Stimulated activated naive CD8-positive, alpha-beta T cell treated with anti-CD3 and anti-CD28 coated beads, Interleukin-15, Interleukin-2, amounts not matched to agents 100 ng/mL and 50 ng/mL, for 24 hours (primary cell): ENCODE results near the gene TTLL6.

Experiments
- H3K27ac Mint-ChIP-seq: one replicate; pipeline ENCODE4 v1.8.0; 2021; ENCODE audit warnings: mild to moderate bottlenecking, mixed read lengths
- H3K27me3 Mint-ChIP-seq: one replicate; pipeline ENCODE4 v1.8.0; 2021; ENCODE audit warnings: mixed read lengths
- H3K36me3 Mint-ChIP-seq: one replicate; pipeline ENCODE4 v1.8.0; 2021; ENCODE audit warnings: low read depth, mixed read lengths
- H3K4me1 Mint-ChIP-seq: one replicate; pipeline ENCODE4 v1.8.0; 2021; ENCODE audit warnings: low read depth, mixed read lengths
- H3K4me3 Mint-ChIP-seq: one replicate; pipeline ENCODE4 v1.8.0; 2021; ENCODE audit warnings: mild to moderate bottlenecking, mixed read lengths
- H3K9me3 Mint-ChIP-seq: one replicate; pipeline ENCODE4 v1.8.0; 2021; ENCODE audit warnings: mixed read lengths

TTLL6 gene

GRCh38 chr17:48757524-48757961 is 59.5 kb downstream of the TTLL6 start:
- H3K9me3 Mint-ChIP-seq: no peaks in the 10 kb centered on the region
- H3K27ac Mint-ChIP-seq: no peak overlapping the region
- H3K4me1 Mint-ChIP-seq: peaks cover 3% of the 10 kb centered on the region
- H3K27me3 Mint-ChIP-seq: peaks cover 81% of the 10 kb centered on the region
- no peaks in the 10 kb centered on the region for H3K36me3 Mint-ChIP-seq
- H3K4me3 Mint-ChIP-seq: no peak overlapping the region

- Mint-ChIP-seq H3K27me3 (peaks cover 81% of the 10 kb centered on the region), H3K4me1 (peaks cover 3% of the 10 kb centered on the region), H3K36me3 (no peaks in the 10 kb centered on the region), H3K9me3 (no peaks in the 10 kb centered on the region), H3K27ac (peak overlapping the region; percentile 2), H3K4me3 (no peak overlapping the region)
Observed at GRCh38 chr17:48756830-48757251, 60.2 kb downstream of the TTLL6 start.

DNA sequence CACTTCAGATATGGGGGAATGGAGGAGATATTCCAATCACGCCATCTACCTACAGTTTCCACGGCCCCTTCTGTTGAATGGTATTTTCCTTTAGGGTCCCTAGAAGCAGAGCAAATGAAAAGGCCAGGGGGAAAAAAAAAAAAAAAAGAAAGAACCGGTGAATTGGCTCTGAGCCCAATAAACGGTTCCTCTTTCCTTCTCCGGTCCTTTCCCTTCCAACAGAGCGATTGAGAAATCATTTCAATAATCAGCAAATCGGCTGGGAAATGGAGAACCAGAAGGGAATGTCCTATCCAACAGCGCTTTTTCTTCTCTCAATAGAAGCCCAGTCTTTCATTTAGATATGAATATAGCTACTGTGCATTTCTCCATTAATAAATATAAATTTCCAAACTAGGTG is 61.7 kb downstream of the TTLL6 start:
- Mint-ChIP-seq H3K4me3 (no peak overlapping the region), H3K4me1 (peaks cover 3% of the 10 kb centered on the region), H3K9me3 (no peaks in the 10 kb centered on the region), H3K27ac (no peak overlapping the region), H3K27me3 (peaks cover 83% of the 10 kb centered on the region), H3K36me3 (no peaks in the 10 kb centered on the region)

DNA sequence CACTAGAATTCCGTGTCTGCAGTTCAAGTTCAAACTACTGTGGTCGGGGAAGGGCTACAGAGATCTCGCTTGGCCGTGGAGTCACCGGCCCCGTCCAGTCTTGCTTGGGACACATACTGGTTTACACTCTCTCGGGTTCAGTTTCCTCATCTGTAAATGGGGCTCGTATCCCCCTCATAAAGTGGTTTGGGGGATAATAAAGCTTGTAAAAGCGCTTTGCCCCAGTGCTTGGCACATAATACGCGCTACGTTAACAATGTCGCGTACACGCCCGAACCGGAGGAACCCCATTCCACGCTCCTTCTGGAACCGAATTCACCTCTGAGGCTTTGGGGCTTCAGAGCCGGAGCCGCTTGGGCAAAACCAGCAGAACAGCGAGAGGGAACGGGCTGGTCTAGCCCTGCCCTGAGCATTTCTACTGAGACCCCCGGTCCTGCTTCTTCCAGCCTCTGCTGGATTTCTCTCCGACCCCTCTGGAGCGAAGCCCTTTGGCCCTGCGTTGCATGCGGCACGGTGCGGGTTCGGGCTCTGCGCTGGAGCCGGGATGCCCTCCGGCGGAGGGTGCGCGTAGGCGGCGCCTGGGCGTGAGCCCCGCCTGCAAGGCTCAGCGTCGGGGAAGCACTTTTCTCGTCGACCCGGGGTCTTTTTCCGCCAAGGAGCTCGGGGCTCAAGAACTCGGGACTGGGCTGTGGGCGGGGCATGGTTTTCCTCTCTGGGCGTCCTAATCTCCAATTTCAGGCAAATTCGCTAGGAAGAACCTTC is 62.3 kb downstream of the TTLL6 start:
- Mint-ChIP-seq H3K4me1 (peaks cover 3% of the 10 kb centered on the region), H3K27ac (no peak overlapping the region), H3K9me3 (no peaks in the 10 kb centered on the region), H3K36me3 (no peaks in the 10 kb centered on the region), H3K4me3 (no peak overlapping the region), H3K27me3 (peaks cover 84% of the 10 kb centered on the region)

DNA sequence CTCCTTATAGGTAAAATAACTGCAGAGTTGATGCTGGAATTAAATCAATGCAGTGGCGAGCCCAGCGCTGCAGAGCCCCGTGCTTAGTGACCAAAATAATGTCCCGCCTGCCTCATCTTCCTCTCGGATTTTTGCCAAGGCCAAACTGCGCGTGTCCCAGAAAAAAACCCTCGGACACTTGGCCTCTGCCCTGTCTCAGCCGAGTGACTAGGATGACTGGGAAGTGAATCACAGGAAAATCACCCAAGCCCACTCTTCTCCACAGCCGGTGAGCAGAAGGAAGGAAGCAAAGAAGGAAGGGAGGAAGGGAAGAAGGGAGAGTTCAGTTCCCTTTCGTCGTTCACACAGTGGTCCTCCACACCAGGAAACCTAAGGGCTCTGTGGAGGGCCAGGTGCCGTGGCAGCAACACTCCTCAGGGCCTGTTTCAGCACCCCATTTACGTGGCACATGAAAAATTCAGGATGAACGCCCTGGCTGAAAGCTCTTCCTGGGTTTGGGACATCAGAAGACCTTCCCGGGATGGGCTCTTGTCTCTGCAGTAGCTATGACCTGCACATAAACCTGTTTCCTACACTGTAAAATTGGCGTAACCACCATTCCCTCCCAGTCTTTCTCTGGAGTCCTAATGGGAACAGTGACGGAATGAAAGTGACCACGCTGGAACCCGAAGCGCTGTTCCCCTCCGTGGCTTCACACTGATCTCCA is 63.1 kb downstream of the TTLL6 start:
- H3K27ac Mint-ChIP-seq: no peak overlapping the region
- H3K9me3 Mint-ChIP-seq: no peaks in the 10 kb centered on the region
- no peaks in the 10 kb centered on the region for H3K36me3 Mint-ChIP-seq
- H3K27me3 Mint-ChIP-seq: peaks cover 84% of the 10 kb centered on the region
- H3K4me3 Mint-ChIP-seq: no peak overlapping the region
- peaks cover 3% of the 10 kb centered on the region for H3K4me1 Mint-ChIP-seq

DNA sequence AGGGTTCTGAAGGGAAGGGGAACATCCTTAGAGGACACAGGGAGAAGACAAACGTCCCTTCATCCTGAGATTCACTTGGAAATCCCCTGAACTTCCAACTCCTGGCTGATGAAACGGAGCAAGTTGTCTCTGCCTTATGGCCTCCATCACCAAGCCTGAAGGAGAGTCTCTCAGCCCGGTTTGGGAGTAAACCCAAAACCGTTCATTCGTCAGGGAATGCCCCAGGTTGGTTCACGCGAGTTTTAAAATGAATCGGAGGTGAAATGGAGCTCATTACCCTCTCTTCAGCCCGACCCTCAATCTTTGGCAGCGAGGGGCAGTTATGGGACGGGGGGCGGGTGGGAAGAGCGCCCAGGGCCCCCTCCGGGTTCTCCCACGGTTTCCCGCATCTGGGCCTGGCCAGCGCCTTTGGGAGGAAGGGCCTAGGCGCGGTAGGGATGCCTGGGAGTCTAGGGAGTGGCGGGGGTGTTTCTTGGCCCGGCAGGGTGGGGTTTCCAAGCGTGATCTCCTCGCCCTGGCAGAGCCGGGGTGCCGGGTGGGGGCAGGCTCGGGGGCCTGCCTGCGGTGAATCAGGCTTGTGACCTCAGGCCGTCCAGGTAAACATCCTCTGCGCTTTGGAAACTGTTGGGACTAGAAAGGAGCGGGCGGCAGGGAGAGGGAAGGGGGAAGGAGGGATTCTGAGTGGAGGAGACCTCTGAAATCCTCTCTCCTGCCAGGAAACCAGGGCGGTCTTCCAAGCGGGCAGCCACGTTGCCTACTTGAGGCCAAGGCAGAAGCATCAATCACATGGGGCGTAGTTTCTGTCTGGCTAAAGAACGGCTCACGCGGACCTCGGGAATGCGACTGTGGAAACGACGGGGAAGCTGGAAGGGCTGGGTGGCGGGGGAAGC is 64.4 kb downstream of the TTLL6 start:
- H3K27me3 Mint-ChIP-seq: peaks cover 89% of the 10 kb centered on the region
- no peaks in the 10 kb centered on the region for H3K9me3 Mint-ChIP-seq
- no peak overlapping the region for H3K4me3 Mint-ChIP-seq
- no peaks in the 10 kb centered on the region for H3K36me3 Mint-ChIP-seq
- no peak overlapping the region for H3K27ac Mint-ChIP-seq
- peaks cover 3% of the 10 kb centered on the region for H3K4me1 Mint-ChIP-seq

DNA sequence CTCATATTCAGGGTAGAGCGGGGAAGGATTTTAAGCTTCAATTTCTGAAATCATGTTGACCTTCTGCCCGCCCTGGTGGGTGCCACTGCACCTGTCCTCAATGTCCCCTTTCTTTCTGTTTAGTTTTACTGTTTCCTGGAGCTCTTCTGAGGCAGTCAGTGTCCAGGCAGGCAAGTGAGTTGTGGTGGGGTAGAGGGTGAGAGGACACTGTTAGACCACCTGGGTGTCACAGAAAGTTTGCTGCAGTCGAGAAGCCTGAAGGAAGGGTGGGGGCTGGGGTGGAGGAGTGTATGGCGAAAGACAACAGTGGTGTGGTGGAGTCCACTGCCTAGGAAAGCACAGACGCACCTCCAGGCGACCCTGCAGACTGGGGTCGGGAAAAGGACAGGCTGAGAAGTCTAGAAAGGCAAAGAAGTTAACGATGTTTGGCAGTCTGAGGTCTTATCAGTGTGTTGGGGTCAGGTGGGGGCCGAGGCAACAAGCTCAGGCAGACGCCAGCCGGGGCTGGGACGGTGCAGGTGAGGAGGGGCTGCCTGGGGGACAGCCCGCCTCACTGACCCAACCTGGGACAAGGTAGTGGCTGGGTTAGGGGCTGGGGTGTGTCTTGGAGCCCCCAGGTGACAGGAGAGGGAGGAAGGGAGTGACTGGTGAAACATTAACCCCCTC is 65.2 kb downstream of the TTLL6 start:
- no peaks in the 10 kb centered on the region for H3K36me3 Mint-ChIP-seq
- no peaks in the 10 kb centered on the region for H3K9me3 Mint-ChIP-seq
- peaks cover 3% of the 10 kb centered on the region for H3K4me1 Mint-ChIP-seq
- no peak overlapping the region for H3K4me3 Mint-ChIP-seq
- peaks cover 91% of the 10 kb centered on the region for H3K27me3 Mint-ChIP-seq
- no peak overlapping the region for H3K27ac Mint-ChIP-seq

- H3K4me1 Mint-ChIP-seq: peaks cover 3% of the 10 kb centered on the region
- H3K36me3 Mint-ChIP-seq: no peaks in the 10 kb centered on the region
- H3K4me3 Mint-ChIP-seq: no peak overlapping the region
- H3K9me3 Mint-ChIP-seq: no peaks in the 10 kb centered on the region
- peaks cover 91% of the 10 kb centered on the region for H3K27me3 Mint-ChIP-seq
- H3K27ac Mint-ChIP-seq: no peak overlapping the region
Observed at GRCh38 chr17:48751172-48751571, 65.9 kb downstream of the TTLL6 start.

- no peaks in the 10 kb centered on the region for H3K36me3 Mint-ChIP-seq
- peaks cover 91% of the 10 kb centered on the region for H3K27me3 Mint-ChIP-seq
- peaks cover 3% of the 10 kb centered on the region for H3K4me1 Mint-ChIP-seq
- no peak overlapping the region for H3K4me3 Mint-ChIP-seq
- no peaks in the 10 kb centered on the region for H3K9me3 Mint-ChIP-seq
- no peak overlapping the region for H3K27ac Mint-ChIP-seq
Observed at GRCh38 chr17:48749621-48750553, 67.1 kb downstream of the TTLL6 start.

GRCh38 chr17:48748718-48749566 is 68.1 kb downstream of the TTLL6 start:
- Mint-ChIP-seq H3K4me1 (peaks cover 3% of the 10 kb centered on the region), H3K9me3 (no peaks in the 10 kb centered on the region), H3K27me3 (peaks cover 91% of the 10 kb centered on the region), H3K36me3 (no peaks in the 10 kb centered on the region), H3K4me3 (no peak overlapping the region), H3K27ac (no peak overlapping the region)

DNA sequence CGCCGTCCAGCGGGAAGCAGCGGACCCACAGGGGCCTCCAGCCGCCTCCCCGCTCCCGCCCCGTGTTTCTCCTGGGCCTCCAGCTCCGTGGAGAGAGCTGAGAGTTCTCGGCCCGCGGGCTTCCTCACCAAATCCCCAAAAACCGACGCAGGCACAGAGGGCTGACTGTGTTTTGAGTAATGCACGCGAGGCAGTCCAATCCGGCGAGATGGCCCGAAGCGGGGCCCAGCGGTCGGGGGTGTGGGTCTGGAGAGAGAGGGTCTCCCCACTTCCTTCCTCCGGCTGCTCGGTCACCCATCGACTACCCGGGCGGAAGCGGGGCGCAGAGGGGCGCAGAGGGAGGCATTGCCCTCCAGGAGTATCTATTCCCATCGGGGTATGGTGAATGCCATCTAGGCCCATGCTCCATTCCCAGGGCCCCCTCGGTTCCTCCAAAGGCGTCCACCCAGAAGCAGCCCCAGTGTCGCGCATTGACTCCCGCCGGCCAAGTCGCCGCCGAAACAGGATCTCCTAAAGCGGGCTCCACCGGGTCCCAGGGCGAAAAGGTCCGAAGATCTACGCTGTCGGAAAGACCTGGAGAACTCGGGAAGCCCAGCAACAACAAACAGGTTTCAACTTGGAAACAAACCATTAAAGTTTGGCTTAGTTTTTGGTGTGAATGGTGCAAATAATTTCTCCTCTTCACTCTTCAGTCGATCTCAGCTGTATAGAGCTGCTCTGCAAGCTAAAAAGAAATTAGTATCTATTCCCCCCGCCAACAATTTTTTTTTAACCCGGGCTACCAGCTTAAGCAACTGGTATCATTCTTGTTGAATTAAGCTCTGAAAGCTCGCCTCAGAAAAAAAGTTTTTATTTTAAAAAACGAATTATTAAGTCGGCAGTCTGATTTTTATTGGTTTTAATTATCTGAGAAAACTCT is 69.3 kb downstream of the TTLL6 start:
- Mint-ChIP-seq H3K27ac (no peak overlapping the region), H3K4me3 (no peak overlapping the region), H3K4me1 (no peaks in the 10 kb centered on the region), H3K36me3 (no peaks in the 10 kb centered on the region), H3K9me3 (no peaks in the 10 kb centered on the region), H3K27me3 (peaks cover 92% of the 10 kb centered on the region)

DNA sequence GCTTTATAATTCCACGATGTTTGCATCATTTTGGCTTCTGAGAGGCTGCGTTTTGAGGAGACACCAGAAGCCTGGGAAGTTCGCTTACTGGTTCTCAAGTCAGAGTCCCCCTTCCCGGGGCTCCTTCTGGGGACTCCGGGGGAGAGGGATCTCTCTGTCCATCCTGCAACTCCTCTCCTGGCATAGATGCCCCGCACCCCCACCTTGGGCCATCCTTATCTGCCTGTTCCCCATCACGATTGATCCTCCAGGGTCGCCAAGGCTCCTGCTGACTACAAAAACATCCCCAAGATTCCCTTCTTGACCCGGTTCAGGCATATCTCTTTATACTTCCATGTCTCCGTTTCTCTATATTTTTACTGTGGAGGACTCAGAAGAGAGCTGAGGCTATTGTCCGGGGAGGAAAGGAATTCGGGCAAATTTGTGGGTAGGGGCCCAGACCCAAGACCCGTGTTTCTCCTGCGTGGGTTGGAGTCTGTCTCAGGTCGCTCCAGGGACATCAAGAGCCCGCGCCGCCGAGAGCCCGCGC is 70.0 kb downstream of the TTLL6 start:
- H3K4me3 Mint-ChIP-seq: peak overlapping the region; percentile 23
- H3K9me3 Mint-ChIP-seq: no peaks in the 10 kb centered on the region
- peaks cover 93% of the 10 kb centered on the region for H3K27me3 Mint-ChIP-seq
- no peaks in the 10 kb centered on the region for H3K4me1 Mint-ChIP-seq
- no peaks in the 10 kb centered on the region for H3K36me3 Mint-ChIP-seq
- no peak overlapping the region for H3K27ac Mint-ChIP-seq
